HepG2 (cell line): ENCODE results near the gene DUSP21. TPM values are rescaled to one million over a fixed set of nuclear protein-coding genes. Genes with fewer than 3 reads are reported as not detected.
"Not testable (repeated sequence)": the region's sequence is repeated elsewhere in the genome, so short reads cannot be mapped to it uniquely, and the experiment has no call there.

Experiments
- ATAC-seq: fragments of 200-7000 bp; cut with Tn5 transposase; 3 replicates; pipeline ENCODE4 v1.9.1; 2020; ENCODE audit warnings: mild to moderate bottlenecking, moderate library complexity
- BruUV-seq: library from RNA; stranded (reverse); fragments of 400-500 nt; replicated peaks from 2 replicates; lab custom pipeline; 2021; lab: Mats Ljungman, UMichigan
- CTCF ChIA-PET: fragments of 300-600 bp; formaldehyde crosslinking; extraction: SDS; loops from one replicate; lab custom pipeline; 2021; ENCODE audit warnings: low total read pairs, inconsistent platforms, low intra/inter-chr PET ratio; lab: Yijun Ruan, JAX
- POLR2A ChIA-PET: fragments of 350-600 bp; sonication (Branson Sonifier 250); formaldehyde crosslinking; loops from one replicate; lab custom pipeline; 2020; ENCODE audit warnings: antibody characterized with exemption, inconsistent platforms; lab: Yijun Ruan, JAX
- DNase-seq: peaks from one replicate; pipeline ENCODE4 v3.0.0-alpha.2; 2015; ENCODE audit warnings: low spot score
- FAIRE-seq: peaks from 3 replicates; lab custom pipeline; 2011; peaks lifted over from hg19 to GRCh38; lab: Jason Lieb, UNC
- H2AFZ ChIP-seq: one replicate; pipeline ENCODE4 v1.6.1; 2011; ENCODE audit warnings: low read length, inconsistent platforms
- H3K27ac ChIP-seq: fragments of 300-600 bp; 3 replicates; pipeline ENCODE4 v1.8.0; 2011; ENCODE audit warnings: mixed run types, mild to moderate bottlenecking, mixed read lengths, low read length, inconsistent platforms; ENCODE audit not compliant: insufficient read depth; ENCODE audit errors: extremely low read length
- H3K27me3 ChIP-seq, 2 experiments: fragments of 200-600 bp in 1 of 2; 2 replicates in 1 of 2; 3 replicates in 1 of 2; pipeline versions ENCODE4 v1.6.0 to v1.8.0; 2011; ENCODE audit warnings: low read length in 2 of 2, mild to moderate bottlenecking in 2 of 2, moderate library complexity in 2 of 2, inconsistent platforms in 1 of 2; ENCODE audit not compliant: insufficient read depth in 2 of 2, control insufficient read depth in 1 of 2
- H3K36me3 ChIP-seq, 2 experiments: fragments of 200-600 bp in 1 of 2; replicated peaks in 1 of 2; 2 replicates in 1 of 2; 3 replicates in 1 of 2; pipeline versions ENCODE4 v1.5.1 to v1.8.0; 2011; ENCODE audit warnings: low read length in 2 of 2, inconsistent platforms in 1 of 2; ENCODE audit not compliant: insufficient read depth in 2 of 2, control insufficient read depth in 1 of 2
- H3K4me1 ChIP-seq: 2 replicates; pipeline ENCODE4 v1.5.1; 2012; ENCODE audit warnings: low read length, inconsistent platforms; ENCODE audit not compliant: insufficient read depth
- H3K4me2 ChIP-seq: 2 replicates; pipeline ENCODE4 v1.6.0; 2011; ENCODE audit warnings: low read depth, low read length, inconsistent platforms
- H3K4me3 ChIP-seq, 3 experiments: fragments of 200-600 bp in 1 of 3; sonication (generic), shearing (Covaris generic) in 1 of 3; replicated peaks in 1 of 3; 2 replicates each; pipeline ENCODE4 v1.5.1; 2011 to 2016; ENCODE audit warnings: low read length in 3 of 3, inconsistent platforms in 2 of 3, low read depth in 2 of 3, mild to moderate bottlenecking in 2 of 3, control low read depth in 1 of 3, mixed read lengths in 1 of 3; ENCODE audit not compliant: insufficient read depth in 1 of 3
- H3K79me2 ChIP-seq: one replicate; pipeline ENCODE4 v1.6.1; 2011; ENCODE audit warnings: low read length, inconsistent platforms; ENCODE audit not compliant: insufficient read depth
- H3K9ac ChIP-seq: 2 replicates; pipeline ENCODE4 v1.6.0; 2011; ENCODE audit warnings: mild to moderate bottlenecking, low read depth, low read length, inconsistent platforms; ENCODE audit not compliant: insufficient read depth
- H3K9me3 ChIP-seq: 2 replicates; pipeline ENCODE4 v1.5.1; 2012; ENCODE audit warnings: mild to moderate bottlenecking, low read length
- H4K20me1 ChIP-seq: 2 replicates; pipeline ENCODE4 v1.6.0; 2011; ENCODE audit warnings: inconsistent platforms, mild to moderate bottlenecking, low read length, moderate library complexity; ENCODE audit not compliant: insufficient read depth
- E2F2 ChIP-seq: sonication (generic); formaldehyde crosslinking; IDR thresholded peaks from 2 replicates; pipeline ENCODE4 v1.4.0; 2020; ENCODE audit warnings: missing genetic modification reagents, borderline replicate concordance
- KDM5A ChIP-seq: fragments of 200-600 bp; sonication (generic); IDR thresholded peaks from 2 replicates; pipeline ENCODE4 v1.7.0; 2018; ENCODE audit warnings: antibody characterized with exemption, mild to moderate bottlenecking, low read length, borderline replicate concordance
- PCBP1 ChIP-seq: fragments of 200-400 bp; formaldehyde crosslinking; IDR thresholded peaks from 2 replicates; pipeline ENCODE4 v1.6.1; 2017; ENCODE audit warnings: mild to moderate bottlenecking, low read depth, low read length, borderline replicate concordance
- XRCC5 ChIP-seq: fragments of 200-400 bp; formaldehyde crosslinking; optimal IDR thresholded peaks from 2 replicates; pipeline ENCODE3; 2017; ENCODE audit warnings: mild to moderate bottlenecking, low read length
- ZBTB26 ChIP-seq: IDR thresholded peaks from 2 replicates; pipeline ENCODE4 v1.6.1; 2016; ENCODE audit warnings: missing compliant biosample characterization, missing genetic modification reagents, borderline replicate concordance
- ZNF543 ChIP-seq: sonication (generic); formaldehyde crosslinking; IDR thresholded peaks from 2 replicates; pipeline ENCODE4 v1.4.0; 2020; ENCODE audit warnings: mild to moderate bottlenecking, missing genetic modification reagents
- ZNF619 ChIP-seq: sonication (generic); formaldehyde crosslinking; IDR thresholded peaks from 2 replicates; pipeline ENCODE4 v1.4.0; 2020; ENCODE audit warnings: mild to moderate bottlenecking, missing genetic modification reagents
- WGBS: methylation state at CpG from one replicate; pipeline ENCODE4 v1.1.6; 2017; ENCODE audit warnings: low lambda C conversion rate; 5-methylcytosine and 5-hydroxymethylcytosine counted together
- in situ Hi-C: cut with HindIII; loops from 2 replicates; pipeline ENCODE4 v1.10.0; 2017; ENCODE audit warnings: low pct_unique_long_range_greater_than_20kb; ENCODE audit not compliant: extremely low pct_ligation_motif_present
- intact Hi-C: fragments of 100-400 bp; cut with micrococcal nuclease; formaldehyde crosslinking; loops from one replicate; pipeline ENCODE4 v1.10.0; 2022; ENCODE audit not compliant: unreplicated experiment
- polyA plus RNA-seq, 8 experiments: library from polyadenylated mRNA; depleted of rRNA in 3 of 8; stranded (reverse) in 7 of 8; unstranded in 1 of 8; fragments of >200 nt; fragmentation: Illumina TruSeq in 4 of 8; extraction: Trizol in 4 of 8; gene quantifications; 2 replicates each; pipeline versions ENCODE4 v1.2.1 to v1.2.3, GENCODE V29; 2011 to 2016; ENCODE audit warnings: low read depth in 4 of 8, missing spikeins in 1 of 8, mixed read lengths in 1 of 8; ENCODE audit not compliant: insufficient read depth in 1 of 8
- total RNA-seq, 5 experiments: library from RNA; depleted of rRNA; stranded (reverse); fragments of >200 nt; fragmentation: Illumina TruSeq; extraction: Trizol; gene quantifications; 2 replicates each; pipeline ENCODE4 v1.2.3, GENCODE V29; 2016; ENCODE audit warnings: low read depth in 1 of 5
- TF ChIP-seq, protein P1 (sequence below): sonication (generic); formaldehyde crosslinking; IDR thresholded peaks from 2 replicates; pipeline ENCODE4 v1.4.0; 2020; ENCODE audit warnings: missing genetic modification reagents
- TF ChIP-seq, protein P2 (sequence below): sonication (generic); formaldehyde crosslinking; IDR thresholded peaks from 2 replicates; pipeline ENCODE4 v1.5.0; 2020; ENCODE audit warnings: missing genetic modification reagents, mild to moderate bottlenecking, borderline replicate concordance

The DUSP21 gene
- total and polyA plus RNA-seq, 2 of the 13 experiments (the other 11 are each of a cell fraction or from before 2014, with no cell fraction given), result not detected

GRCh38 chrX:44844204-44844603 is 383 bp downstream of the DUSP21 start (continued):
- TF ChIP-seq ZBTB26 (CRISPR knock-in tag) (no peak), KDM5A (no peak), PCBP1 (no peak)

GRCh38 chrX:44850891-44851290 is 7.1 kb downstream of the DUSP21 start:
- H3K9me3 ChIP-seq, H3K4me3 ChIP-seq, BruUV-seq, DNase-seq, intact Hi-C loops, H3K27me3 ChIP-seq, FAIRE-seq, H3K9ac ChIP-seq, H4K20me1 ChIP-seq, H3K27ac ChIP-seq, POLR2A ChIA-PET, in situ Hi-C loops, H3K36me3 ChIP-seq, ATAC-seq, H2AFZ ChIP-seq, H3K4me2 ChIP-seq, CTCF ChIA-PET, H3K79me2 ChIP-seq, H3K4me1 ChIP-seq: not testable (repeated sequence)
- 50% methylated on average over 4 of the region's 6 CpGs for WGBS

- peak overlapping the region; percentile 72 to 79 (median 75); a peak in 5 of 6 replicates for H3K4me3 ChIP-seq
- no TSS peak for BruUV-seq
- ATAC-seq (no peak), DNase-seq (no peak), FAIRE-seq (peak; percentile 75)
- H3K4me1 ChIP-seq, result no peaks in the 10 kb centered on the region; the same call in 1 of the 2 replicates
- ChIA-PET CTCF (no interaction called here), POLR2A (no interaction called here)
- peak overlapping the region; percentile 89 for H3K9ac ChIP-seq
- H3K27me3 ChIP-seq, result no peaks in the 10 kb centered on the region; a peak in 1 of 5 replicates
- peak overlapping the region; percentile 74 for H3K4me2 ChIP-seq
- intact Hi-C loops (loop anchor here (5.0 to 10.0 kb wide), 2 partner anchors 74 to 329 kb away; partner anchors contain the start of gene FUNDC1), in situ Hi-C loops (no loop called here)
- H4K20me1 ChIP-seq, result 0 out of 2 replicates have a peak, but pooled peaks cover 10% of the 10 kb centered on the region
- H3K36me3 ChIP-seq, result no peaks in the 10 kb centered on the region
- WGBS, result 28% methylated on average over 14 of the region's 16 CpGs
- peaks cover 34% of the 10 kb centered on the region for H3K79me2 ChIP-seq
- H2AFZ ChIP-seq, result no peak overlapping the region
- peak overlapping the region; percentile 94 for H3K27ac ChIP-seq
- H3K9me3 ChIP-seq, result no peaks in the 10 kb centered on the region
- TF ChIP-seq, protein P1, sequence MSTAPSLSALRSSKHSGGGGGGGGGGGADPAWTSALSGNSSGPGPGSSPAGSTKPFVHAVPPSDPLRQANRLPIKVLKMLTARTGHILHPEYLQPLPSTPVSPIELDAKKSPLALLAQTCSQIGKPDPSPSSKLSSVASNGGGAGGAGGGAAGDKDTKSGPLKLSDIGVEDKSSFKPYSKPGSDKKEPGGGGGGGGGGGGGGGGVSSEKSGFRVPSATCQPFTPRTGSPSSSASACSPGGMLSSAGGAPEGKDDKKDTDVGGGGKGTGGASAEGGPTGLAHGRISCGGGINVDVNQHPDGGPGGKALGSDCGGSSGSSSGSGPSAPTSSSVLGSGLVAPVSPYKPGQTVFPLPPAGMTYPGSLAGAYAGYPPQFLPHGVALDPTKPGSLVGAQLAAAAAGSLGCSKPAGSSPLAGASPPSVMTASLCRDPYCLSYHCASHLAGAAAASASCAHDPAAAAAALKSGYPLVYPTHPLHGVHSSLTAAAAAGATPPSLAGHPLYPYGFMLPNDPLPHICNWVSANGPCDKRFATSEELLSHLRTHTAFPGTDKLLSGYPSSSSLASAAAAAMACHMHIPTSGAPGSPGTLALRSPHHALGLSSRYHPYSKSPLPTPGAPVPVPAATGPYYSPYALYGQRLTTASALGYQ, result no peak
- TF ChIP-seq ZNF543 (CRISPR knock-in tag) (no peak), E2F2 (no peak), ZNF619 (CRISPR knock-in tag) (no peak), XRCC5 (no peak)
- TF ChIP-seq, protein P2, sequence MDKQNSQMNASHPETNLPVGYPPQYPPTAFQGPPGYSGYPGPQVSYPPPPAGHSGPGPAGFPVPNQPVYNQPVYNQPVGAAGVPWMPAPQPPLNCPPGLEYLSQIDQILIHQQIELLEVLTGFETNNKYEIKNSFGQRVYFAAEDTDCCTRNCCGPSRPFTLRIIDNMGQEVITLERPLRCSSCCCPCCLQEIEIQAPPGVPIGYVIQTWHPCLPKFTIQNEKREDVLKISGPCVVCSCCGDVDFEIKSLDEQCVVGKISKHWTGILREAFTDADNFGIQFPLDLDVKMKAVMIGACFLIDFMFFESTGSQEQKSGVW, result no peak
These were observed 27.4 kb downstream of the DUSP21 start for GRCh38 chrX:44871114-44871645.
